Measurements from ENCODE around the gene COX8C.

- TF ChIP-seq EZH2 (IDR thresholded peaks at IDR 0.05; ENCODE audit: low read depth, unreplicated experiment) (no peak), CTCF (conservative IDR thresholded peaks at IDR 0.05; ENCODE audit: low read depth in 2 of 2) (no peak), JUNB (IDR thresholded peaks at IDR 0.05; ENCODE audit: unreplicated experiment) (no peak), POLR2AphosphoS5 (IDR thresholded peaks at IDR 0.05; ENCODE audit: low read depth) (no peak), REST (IDR thresholded peaks at IDR 0.05; ENCODE audit: unreplicated experiment) (no peak), ETS1 (IDR thresholded peaks at IDR 0.05) (no peak), EZH2phosphoT487 (IDR thresholded peaks at IDR 0.05; ENCODE audit: unreplicated experiment) (no peak), STAT1 (IDR thresholded peaks at IDR 0.05; ENCODE audit: unreplicated experiment) (no peak), CREB1 (CRISPR knock-in tag; IDR thresholded peaks at IDR 0.05; ENCODE audit: low read depth) (no peak), ZNF331 (CRISPR knock-in tag; IDR thresholded peaks at IDR 0.05; ENCODE audit: low read depth) (no peak), ZNF114 (CRISPR knock-in tag; IDR thresholded peaks at IDR 0.05) (no peak), NANOG (IDR thresholded peaks at IDR 0.05; ENCODE audit: borderline replicate concordance) (no peak; the same call in 1 of the 2 replicates)
Observed at GRCh38 chr14:93343797-93344196, 3.2 kb upstream of the COX8C start.

All from GM23338 (cell line).